ENCODE data around the gene CCDC106.

Gene CCDC106

DNA sequence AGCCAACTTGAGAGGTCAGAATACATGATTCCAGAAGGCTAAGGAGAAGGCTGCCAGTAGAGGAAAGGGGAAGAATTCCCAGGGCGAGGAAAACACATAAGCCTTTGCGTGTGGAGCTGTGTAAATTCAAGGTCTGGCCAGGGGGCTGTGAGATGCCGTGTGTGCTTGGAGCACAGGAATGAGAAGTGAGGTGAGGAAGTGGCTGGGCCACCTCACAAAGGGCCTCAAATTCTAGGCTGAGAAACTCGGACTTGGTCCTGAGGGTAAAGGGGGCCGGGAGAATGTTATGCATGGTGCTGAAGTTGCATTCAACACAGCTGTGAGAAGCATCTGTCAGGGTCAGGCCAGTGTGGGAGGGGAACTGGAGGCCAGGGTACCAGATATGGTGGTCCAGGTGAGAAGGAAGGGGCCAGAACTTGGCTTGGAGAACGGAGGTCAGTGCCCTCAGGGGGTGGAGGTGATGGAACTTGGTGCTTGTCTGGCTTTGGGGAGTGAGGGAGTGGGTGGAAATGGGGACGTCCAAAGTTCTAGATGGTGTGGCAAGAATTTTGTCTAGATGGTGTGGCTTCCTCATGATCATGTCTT, 12.1 kb upstream of the CCDC106 start:
- DNase-seq (ENCODE audit: low read depth, low spot score): no peak

- DNase-seq (ENCODE audit: low read depth, low spot score): no peak
Measured at GRCh38 chr19:55636723-55637122, 11.3 kb upstream of the CCDC106 start.

DNA sequence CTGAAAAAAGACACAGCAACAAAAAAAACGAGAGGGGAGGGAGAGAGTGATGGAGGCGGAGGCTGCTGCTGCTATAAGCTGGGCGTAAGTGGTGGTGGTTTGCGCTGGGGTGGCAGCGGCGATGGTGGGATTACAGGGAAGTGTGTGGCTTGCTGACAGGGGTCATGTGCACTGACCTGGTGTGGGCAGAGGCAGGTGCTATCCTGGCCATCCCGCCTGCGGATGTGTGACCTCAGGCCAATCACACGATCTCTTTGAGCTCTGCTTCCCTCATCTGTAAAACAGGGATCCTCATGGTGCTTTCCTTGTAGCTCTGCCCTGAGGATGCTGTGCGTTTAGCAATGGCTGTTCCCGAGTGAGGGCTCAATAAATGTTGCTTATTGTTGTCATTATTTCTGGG, 10.5 kb upstream of the CCDC106 start:
- DNase-seq (ENCODE audit: low read depth, low spot score): no peak

GRCh38 chr19:55638864-55639359, 9.1 kb upstream of the CCDC106 start:
- DNase-seq (ENCODE audit: low read depth, low spot score): no peak

- no peak for DNase-seq (ENCODE audit: low read depth, low spot score)
Measured at GRCh38 chr19:55640043-55640576, 7.9 kb upstream of the CCDC106 start.

GRCh38 chr19:55640577-55641425, 7.2 kb upstream of the CCDC106 start, which contains the start of gene ZNF580:
Gene ZNF580 (plus strand): TSS chr19:55641002. CDS start chr19:55642509, 1,507 bp downstream.
- DNase-seq (ENCODE audit: low read depth, low spot score): no peak

DNA sequence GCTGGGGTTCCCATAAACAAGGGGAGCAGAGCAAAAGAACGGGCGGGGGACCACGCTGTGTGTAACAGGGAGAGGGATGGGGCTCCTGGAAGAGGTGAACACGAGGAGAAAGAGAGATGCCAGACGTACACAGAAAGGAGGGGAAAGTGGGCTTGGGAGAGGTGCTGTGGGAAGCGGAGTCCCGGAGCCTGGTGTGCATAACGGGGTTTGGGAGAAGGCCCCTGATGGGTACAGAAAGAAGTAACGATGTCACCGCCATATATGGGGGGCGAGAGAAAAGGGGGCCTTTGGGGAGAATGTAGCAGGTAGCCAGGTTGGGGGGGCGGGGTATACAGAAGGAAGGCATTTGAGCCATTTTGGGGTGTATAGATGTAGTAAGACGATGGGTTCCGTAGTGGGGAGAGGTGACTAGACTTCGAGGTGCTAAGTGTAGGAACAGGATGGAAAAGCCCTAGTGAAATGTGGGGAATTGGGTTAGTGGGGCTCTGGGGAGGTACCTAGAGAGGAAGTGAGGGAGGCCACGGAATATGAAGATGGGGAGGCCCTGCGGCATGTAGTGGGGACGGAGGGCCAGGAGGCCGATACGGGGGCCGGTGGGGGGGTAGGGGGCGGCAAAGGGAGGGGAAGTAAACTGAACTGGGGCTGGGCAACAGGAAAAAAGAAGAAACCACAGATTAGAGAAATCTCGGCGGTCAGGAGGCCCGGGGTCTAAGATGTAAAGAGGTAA, 6.4 kb upstream of the CCDC106 start:
- no peak for DNase-seq (ENCODE audit: low read depth, low spot score)

- no peak for DNase-seq (ENCODE audit: low read depth, low spot score)
Measured at GRCh38 chr19:55642153-55643002, 5.6 kb upstream of the CCDC106 start.

DNA sequence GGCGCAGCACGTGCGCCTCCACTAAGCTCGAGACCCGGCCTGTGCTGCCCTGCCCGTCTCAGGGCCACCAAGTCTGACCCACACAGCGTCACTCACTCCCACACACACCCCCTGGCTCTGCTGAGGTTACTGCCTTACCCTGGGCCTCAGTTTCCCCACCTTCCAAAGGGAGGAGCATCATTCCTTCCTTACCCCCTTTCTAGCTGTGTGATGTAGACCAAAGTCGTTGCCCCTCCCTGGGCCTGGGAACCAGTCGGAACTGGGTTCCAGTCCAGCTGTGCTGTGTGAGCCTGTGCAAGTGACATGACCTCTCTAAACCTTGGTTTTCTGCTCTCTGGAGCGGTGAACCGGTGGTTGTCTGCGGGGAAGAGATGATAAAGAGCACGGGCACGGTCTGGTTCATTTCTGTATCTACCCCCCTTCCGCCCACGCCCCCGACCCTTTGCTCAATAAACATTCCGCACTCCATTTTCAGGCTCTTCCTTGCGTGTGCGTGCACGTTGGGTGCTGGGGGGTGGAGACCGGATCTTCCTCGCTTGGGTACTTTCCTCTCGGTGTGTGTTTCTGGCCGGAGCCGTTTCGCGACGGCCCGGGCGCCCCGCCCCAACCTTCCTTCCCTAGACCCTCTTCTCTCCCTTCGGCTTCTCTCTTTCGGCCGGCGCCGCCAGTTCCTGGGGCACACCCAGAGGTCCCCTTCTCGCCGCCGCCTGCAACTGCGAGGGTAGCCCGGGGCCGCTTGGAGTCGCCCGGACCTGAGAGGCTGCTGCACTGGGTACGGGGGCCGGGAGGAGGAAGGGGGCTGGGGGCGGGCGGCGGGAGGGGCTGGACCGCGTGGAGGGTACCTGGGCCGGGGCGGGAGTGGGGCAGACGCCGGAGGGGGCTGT, 4.8 kb upstream of the CCDC106 start, which contains the start of gene ZNF581:
Gene ZNF581 (plus strand): TSS at position 647 of the 884 bp plus-strand sequence. CDS start 923 bp downstream, outside the sequence.
- no peak for DNase-seq (ENCODE audit: low read depth, low spot score)

- no peak for DNase-seq (ENCODE audit: low read depth, low spot score)
Measured at GRCh38 chr19:55643887-55644176, 4.2 kb upstream of the CCDC106 start.

DNA sequence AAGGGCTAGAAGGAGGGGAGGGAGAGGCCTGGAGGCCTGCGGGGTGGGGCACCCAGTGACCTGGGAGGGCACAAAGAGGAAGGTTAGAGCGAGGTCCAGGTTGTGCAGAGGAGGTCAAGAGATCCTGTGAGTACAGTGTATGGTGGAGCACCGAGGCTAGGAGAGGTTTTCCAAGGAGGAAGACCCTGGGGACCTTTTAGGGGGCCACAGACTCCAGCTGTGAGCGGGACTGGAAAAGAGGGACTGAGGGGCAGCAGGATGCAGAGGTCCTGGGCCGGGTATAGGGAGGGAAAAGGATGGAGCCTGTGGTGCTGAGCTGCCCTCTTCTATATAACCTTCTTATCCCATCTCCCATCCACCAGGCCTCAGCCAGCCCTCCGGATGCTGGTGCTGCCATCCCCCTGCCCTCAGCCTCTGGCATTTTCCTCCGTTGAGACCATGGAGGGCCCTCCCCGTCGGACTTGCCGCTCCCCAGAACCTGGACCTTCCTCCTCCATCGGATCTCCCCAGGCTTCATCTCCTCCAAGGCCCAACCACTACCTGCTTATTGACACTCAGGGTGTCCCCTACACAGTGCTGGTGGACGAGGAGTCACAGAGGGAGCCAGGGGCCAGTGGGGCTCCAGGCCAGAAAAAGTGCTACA, 3.7 kb upstream of the CCDC106 start:
- DNase-seq (ENCODE audit: low read depth, low spot score): no peak

DNA sequence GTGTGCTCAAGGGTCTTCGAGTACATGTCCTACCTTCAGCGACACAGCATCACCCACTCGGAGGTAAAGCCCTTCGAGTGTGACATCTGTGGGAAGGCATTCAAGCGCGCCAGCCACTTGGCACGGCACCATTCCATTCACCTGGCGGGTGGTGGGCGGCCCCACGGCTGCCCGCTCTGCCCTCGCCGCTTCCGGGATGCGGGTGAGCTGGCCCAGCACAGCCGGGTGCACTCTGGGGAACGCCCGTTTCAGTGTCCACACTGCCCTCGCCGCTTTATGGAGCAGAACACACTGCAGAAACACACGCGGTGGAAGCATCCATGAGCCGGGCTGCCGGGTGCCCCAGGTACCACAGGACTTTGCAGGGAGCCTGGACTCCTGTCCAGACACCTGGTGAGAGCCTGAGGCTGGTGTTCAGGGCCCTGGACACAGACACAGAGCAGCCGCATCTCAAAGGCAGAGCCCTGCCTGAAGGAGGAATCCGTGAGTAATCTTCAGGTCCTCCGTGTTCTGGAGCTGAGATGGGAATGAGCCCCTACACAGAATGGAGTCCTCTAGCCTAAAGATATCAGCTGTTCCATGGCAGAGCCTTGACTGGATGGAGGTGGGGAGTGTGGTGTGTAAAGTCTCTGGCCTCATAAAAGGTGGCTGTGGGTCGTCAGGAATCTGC, 3.0 kb upstream of the CCDC106 start:
- DNase-seq (ENCODE audit: low read depth, low spot score): no peak

GRCh38 chr19:55645512-55645881, 2.5 kb upstream of the CCDC106 start:
- DNase-seq (ENCODE audit: low read depth, low spot score): no peak

GRCh38 chr19:55646889-55647731, 902 bp upstream of the CCDC106 start:
- no peak for DNase-seq (ENCODE audit: low read depth, low spot score)

GRCh38 chr19:55648585-55649267, 714 bp downstream of the CCDC106 start:
- DNase-seq (ENCODE audit: low read depth, low spot score): no peak

DNA sequence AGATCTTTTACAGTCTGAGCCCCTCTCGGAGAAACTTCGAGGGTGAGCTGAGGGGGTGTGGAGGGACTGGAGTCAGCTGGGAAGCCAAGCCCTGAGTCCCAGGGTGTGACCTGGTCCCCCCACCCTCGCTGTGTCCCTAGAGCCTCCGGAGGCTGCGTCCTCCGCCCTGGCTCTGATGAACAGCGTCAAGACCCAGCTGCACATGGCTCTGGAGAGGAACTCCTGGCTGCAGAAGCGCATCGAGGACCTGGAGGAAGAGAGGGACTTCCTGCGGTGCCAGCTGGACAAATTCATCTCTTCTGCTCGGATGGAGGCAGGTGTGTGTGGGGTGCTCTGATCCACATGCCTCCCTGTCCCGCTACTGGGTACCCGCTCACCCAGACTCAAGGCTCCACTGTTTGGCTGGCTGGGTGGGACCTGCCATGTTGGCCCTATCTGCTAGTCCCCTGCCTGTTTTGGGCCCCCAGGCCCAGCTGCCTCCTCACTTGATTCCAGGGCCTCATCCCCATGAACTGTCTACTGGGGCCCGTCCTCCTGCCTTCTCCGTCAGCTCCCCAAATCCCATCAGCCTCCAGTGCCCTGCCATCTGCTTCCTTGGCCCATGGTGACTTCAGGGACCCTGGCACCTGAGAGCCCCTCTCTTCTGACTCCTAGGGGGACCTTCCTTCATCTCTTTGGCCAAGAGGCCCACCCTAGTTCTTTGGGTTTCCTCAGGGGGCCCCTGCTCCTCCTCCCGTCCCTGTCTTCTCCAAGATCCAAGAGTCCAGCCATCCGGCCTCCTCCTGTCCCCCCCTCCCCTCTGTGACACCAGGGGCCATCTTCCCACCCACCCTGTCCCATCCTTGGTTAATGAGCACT, 1.5 kb downstream of the CCDC106 start:
- no peak for DNase-seq (ENCODE audit: low read depth, low spot score)

DNA sequence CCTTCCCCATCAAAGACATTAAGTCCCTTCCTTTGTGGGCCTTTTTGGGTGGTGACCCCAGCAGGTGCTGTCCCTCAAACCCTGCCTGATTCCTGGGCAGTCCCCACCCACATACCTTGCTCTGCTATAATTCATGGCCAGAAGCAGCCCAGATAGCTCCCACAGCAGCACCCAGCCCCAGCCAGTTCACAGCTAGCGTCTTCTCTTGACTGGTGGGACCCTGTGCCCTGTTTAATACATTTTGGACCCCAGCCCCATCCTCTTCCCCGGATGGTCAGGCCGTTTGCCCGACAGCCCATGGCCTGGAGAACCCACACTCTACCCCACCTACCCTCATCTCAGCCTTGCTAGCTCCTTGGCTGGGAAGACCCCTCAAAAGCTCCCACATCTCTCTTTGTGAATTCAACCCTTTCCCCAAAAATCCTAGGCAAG, 2.1 kb downstream of the CCDC106 start:
- no peak for DNase-seq (ENCODE audit: low read depth, low spot score)

Measured in smooth muscle cell of the brain vasculature (primary cell).